Activated CD4-positive, CD25-positive, alpha-beta regulatory T cell treated with anti-CD3 and anti-CD28 coated beads, Interleukin-2, amount 50 U/mL, for 24 hours (primary cell): ENCODE data around the gene LTBP2.
"Not testable (repeated sequence)": the region's sequence is repeated elsewhere in the genome, so short reads cannot be mapped to it uniquely, and the experiment has no call there.

Experiments used
- ATAC-seq, 2 donors: fragments of 150-1000 bp; cut with Tn5 transposase; one replicate each; pipeline ENCODE4 v1.10.0; 2021; ENCODE audit warnings: mild to moderate bottlenecking in 1 of 2, moderate library complexity in 1 of 2

LTBP2 gene

DNA sequence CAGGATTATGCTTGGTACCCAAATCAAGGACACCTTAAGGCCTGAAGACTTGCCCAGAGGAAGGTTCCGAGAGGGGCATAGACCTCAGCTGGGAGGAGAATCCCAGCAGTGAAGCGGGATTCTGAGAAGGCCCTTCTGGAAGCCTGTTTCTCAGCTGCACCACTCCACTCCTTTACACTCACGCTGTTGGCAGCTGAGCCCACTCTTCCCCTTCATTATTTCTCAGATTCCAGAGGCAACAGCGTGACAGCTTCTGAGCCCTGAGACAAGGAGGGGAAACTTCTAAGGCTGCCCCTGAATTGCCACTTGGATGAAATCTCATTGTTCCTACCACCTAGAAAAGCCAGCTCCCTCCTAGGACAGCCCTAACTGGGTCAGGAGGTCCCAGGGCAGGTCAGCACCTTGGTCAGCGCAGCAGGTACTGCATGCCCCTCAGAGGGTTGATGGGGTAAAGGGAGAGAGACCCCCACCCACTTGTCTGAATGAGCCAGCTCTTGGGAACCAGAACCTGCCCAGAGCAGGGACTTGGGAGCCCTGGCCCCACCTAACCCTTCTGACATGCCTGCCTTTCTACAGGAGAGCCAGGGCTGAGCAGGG is 64.6 kb downstream of the LTBP2 start:
- no peak for ATAC-seq

DNA sequence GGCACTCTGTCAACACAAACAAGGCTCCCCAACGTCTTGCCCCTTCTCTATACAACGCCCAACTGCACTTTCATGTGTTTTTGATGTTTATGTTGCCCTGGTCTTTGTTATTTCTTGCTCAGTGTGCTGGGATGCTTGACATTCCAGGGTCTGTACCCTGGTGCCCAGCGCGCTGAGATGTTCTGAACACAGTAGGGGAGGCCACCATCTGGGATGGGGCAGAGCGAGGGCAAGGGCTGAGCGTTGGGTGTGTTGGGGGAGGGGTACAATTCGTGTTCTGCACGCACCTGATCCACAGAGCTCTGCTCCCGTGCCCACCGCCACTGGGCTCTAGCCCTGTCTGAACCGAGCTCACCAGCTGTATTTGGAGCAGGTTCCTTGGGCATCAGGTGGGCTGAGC is 65.6 kb downstream of the LTBP2 start:
- no peak for ATAC-seq

GRCh38 chr14:74545386-74545785 is 66.7 kb downstream of the LTBP2 start:
- no peak for ATAC-seq

- ATAC-seq = no peak
These were observed 68.1 kb downstream of the LTBP2 start for GRCh38 chr14:74543771-74544438.

GRCh38 chr14:74542056-74542685 is 69.9 kb downstream of the LTBP2 start:
- ATAC-seq = no peak

DNA sequence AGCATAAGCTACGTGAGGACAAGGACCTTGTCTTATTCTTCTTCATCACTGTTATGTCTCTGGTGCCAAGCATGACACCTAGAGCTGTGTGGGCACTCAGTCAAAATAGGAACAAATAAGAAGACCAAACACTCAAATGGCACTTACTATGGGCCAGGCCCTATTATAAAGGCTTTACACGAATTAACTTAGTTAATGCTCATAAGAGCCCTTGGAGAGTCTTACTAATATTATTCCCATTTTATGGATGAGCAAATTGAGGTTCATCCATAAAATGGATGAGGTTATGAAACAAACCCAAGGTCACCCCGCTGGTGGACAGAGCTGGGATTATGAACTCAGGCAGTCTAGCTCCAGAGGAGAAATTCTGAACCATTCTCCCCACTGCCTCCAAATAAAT is 70.8 kb downstream of the LTBP2 start:
- no peak for ATAC-seq

DNA sequence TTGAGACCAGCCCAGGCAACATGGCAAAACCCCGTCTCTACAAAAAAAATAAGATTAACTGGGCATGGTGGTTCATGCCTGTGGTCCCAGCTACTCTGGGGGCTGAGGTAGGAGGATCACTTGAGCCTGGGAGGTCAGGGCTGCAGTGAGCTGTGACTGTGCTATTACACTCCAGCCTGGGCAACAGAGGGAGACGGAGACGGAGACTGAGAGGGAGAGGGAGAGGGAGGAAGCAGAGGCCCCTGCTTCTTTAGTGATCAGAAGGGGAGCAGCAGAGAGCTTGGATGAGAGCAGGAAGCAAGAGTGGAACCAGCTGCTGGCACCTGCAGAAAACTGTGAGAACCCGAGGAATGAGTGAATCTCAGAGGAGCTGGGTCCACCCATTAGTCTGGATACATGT is 72.5 kb downstream of the LTBP2 start:
- no peak for ATAC-seq

DNA sequence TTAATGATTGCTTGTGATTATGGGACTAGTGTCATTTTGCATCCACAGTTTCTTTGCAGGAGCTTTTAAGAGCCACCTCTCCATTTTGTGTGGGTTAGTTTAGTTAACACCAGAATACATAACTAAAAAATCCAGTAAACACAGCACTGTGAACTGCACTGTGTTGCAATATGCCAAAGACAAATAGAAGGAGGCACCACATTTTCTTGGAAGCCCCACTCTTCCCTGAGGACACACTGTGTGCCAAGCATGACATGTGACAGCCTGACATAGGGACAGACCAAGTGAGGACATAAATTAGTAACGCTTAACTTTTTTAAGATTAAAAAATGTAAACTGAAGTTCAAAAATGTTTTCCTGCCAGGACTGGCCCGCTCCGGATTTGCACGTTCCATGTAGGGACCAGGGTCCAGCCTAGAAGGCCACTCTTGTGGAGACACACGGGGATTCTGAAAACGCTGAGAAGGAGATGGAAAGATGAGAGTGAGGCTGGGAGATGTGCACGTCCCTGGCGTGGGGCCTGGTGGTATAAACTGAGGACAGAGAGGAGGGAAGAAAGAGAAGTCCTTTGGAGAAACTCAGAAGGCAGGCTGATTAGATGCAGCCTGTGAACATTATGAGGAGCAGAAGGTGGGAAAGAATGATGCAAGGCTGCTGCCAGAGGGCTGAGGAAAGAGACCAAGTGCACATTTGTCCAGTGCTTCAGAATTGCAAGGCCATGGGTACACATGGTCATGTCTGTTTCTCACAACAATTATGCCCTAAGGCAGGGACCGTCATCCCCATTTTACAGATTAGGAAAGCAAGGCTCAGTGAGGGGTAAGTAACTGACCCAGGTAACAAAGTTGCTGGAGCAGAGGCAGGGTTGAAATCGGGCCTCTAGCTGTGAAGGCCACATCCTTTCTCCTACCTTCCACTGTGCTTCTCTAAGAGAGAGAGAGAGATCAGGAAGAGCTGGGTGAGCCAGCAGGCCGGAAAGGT is 73.3 kb downstream of the LTBP2 start:
- ATAC-seq = no peak

DNA sequence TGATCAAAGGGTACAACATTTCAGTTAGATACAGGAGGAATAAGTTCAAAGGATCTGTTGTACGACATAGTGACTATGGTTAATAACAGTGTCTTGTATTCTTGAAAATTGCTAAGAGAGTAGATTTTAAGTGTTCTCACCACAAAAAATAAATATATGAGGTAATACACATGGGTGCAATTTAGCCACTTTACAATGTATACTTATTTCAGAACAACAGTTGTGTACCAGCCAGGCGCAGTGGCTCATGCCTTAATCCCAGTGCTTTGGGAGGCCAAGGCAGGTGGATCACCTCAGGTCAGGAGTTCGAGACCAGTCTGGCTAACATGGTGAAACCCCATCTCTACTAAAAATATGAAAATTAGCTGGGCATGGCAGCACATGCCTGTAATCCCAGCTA is 75.7 kb downstream of the LTBP2 start:
- not testable (repeated sequence) for ATAC-seq

- no peak for ATAC-seq
These were observed 76.2 kb downstream of the LTBP2 start for GRCh38 chr14:74535756-74536325.

- no peak for ATAC-seq
These were observed 78.5 kb downstream of the LTBP2 start for GRCh38 chr14:74533576-74533975.

GRCh38 chr14:74532246-74532645 is 79.8 kb downstream of the LTBP2 start:
- ATAC-seq = no peak

DNA sequence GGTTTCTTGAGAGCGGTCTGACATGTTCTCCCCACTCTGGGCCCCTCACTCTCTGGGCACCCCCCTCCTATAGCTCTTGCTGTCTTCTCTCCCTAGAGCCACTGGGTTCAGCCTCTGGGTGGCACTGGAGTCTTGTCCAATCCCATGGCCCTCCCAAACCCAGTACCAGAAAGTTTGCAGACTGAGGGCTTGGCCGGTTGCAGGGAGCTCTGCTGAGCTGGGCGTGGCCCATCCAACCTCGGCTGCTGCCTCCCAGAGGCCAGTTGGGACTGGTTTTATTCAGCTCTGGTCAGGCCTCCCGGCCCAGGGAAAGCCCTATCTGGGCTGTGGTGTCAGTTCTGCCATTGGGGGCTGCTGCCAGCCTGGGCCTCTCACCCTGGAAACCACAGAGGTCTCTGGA is 80.6 kb downstream of the LTBP2 start:
- no peak for ATAC-seq

DNA sequence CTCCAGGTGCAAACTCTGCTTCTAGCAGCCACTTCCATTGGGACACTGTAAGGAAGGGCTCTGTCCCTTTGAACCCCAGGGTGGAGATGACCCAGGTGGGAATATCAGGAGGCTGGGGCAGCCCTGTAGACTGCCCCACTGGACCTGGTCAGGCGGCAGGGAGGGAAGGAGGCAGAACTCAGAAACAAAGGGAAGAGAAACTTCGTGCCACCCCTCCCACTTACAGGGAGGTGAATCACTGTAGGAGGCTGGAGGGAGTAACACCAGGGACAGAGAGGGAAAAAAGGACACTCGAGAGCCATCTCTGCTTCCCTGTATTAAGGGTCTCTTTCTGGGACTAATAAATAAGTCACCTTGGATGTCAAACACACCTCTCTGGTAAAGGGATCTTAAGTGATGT is 81.0 kb downstream of the LTBP2 start:
- ATAC-seq = no peak

GRCh38 chr14:74528886-74529285 is 83.2 kb downstream of the LTBP2 start:
- ATAC-seq = no peak

- ATAC-seq = no peak
These were observed 83.6 kb downstream of the LTBP2 start for GRCh38 chr14:74528406-74528805.

- ATAC-seq = no peak
These were observed 84.2 kb downstream of the LTBP2 start for GRCh38 chr14:74527736-74528280.

DNA sequence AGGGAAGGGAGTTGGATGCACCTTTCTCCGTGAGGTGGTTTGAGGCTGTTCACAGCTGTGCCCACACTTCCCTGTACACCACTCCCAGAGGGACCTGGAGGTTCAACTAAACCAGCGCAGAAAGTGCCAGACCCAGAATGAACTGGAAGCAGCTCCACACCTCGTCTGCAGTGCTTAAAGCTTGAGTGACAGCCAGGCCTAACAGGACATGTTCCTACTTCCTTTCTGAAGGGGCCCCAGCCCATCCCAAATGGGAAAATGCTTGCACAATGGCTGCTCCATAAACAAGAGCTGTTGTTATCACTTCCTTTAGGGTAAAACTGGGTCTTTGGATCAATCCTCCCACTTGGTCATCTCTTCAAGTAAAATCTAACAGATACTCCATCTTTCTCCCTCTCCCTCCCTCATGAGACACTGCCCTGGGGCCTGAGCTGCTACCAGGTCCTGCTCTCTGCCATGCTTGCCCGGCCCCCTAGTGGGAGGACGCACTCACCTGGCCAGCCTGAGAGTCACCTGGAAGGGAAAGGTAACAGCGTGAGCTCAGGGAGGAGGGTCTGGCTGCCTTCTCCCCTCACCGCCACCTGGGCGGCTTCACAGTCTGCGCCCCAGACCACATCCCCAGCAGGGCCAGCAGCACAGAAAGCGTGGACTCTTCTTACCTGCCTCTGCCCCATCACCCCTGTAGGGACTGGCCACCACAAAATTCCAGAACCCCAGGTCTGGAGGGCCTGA is 85.0 kb downstream of the LTBP2 start:
- ATAC-seq = no peak

DNA sequence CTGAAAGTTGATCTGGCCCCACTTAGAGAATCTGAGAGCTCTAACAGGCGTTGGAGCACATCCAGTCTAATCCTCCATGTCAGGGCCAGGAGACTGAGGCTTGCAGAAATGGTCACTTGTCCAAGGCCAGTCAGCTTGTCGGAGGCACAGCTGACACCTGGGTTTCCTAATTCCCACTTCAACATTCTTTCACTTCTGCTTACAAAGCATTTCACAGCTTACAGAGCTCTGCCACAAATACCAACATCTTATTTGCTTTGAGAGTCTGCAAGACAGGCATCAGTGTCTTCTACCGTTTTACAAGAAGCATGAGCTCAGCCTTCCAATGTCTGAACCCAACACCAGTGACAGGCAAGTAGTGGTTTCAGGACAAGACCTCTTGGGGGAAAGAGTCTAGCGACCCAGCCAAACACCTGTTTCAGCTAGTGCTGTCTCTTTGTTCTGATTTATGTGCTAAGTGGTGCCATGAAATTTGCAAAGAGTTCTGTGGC is 86.6 kb downstream of the LTBP2 start:
- ATAC-seq = no peak

DNA sequence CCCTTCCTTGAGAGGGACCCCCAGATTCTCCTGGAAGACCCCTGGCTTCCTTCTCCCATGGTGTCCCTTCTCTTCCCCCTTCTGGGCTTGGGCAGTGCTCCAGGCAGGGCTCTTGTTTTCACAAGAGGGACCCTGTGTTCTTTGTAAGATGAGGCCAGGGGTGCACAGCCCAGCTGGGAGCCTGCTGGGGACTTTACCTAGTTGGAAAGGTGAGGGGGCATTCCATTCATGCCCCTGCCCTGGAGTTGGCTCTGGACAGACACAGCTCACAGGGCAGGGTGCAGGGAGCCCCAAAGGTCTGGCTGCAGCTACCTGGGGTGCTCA is 87.3 kb downstream of the LTBP2 start:
- ATAC-seq = no peak

DNA sequence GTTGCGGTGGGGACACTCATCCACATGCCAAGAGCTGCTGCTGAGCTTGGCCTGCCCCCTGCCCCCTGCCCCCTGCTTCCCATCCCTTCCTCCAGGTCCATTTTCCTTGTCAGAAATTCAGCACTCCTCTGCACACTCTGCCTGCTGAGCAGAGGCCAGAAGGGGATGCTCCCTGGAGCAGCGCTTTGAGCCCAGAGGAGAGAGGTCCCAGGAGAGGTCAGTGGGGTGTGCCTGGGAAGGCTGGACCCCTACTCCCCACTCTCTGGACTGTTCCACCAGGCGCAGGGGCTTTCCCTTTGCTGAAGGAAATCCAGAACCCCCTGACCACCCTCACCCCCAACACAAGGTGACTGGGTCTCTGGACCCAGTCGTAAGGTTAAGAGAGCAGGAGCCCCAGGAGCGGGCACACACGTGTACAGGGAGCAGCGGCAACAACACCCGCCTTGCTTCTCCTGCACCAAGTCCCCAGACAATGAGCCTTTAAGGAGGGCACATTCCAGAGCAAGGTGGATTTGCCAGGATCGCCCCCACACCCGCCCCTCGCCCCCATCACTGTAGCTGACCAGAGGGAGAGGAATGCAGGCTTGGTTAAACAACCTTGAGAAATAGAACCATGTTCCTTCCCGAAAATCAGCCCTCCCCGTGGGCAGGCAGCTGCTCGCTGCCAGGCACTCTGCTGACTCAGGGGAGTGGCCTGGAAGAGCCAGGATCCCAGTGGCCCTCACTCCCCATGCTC is 87.8 kb downstream of the LTBP2 start:
- no peak for ATAC-seq
